ENCODE data around the gene CACNA1B. TPM values are rescaled to one million over a fixed set of nuclear protein-coding genes. Genes with fewer than 3 reads are reported as not detected.
A peak's percentile ranks its signal among the peaks of the same experiment; 100 is the strongest.
"Not testable (repeated sequence)": the region's sequence is repeated elsewhere in the genome, so short reads cannot be mapped to it uniquely, and the experiment has no call there.

The CACNA1B gene
- total RNA-seq = not detected in 2 replicates

DNA sequence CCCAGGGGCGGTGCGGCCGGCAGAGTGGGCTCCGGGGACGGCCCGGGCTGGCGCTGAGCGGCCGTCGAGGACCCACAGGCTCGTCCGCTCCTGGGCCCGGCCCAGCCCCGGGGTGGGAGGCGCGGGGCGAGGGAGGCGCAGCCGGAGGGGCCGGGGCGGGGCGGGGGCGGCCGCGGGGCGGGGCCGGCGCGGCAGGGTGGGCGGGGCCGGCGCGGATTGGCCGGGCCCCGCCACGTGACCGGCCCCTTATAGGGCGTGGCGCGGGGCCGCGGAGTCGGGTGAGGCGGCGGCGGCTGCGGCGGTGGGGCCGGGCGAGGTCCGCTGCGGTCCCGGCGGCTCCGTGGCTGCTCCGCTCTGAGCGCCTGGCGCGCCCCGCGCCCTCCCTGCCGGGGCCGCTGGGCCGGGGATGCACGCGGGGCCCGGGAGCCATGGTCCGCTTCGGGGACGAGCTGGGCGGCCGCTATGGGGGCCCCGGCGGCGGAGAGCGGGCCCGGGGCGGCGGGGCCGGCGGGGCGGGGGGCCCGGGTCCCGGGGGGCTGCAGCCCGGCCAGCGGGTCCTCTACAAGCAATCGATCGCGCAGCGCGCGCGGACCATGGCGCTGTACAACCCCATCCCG lies at the start of gene CACNA1B:
TSS of gene CACNA1B (plus strand) at position 277 of the 617 bp plus-strand sequence. CDS start at position 429, 152 bp downstream.
- H3K36me3 Mint-ChIP-seq (ENCODE audit: low read depth); H3K27me3 Mint-ChIP-seq; intact Hi-C loops (cut with micrococcal nuclease); DNase-seq; H3K27ac Mint-ChIP-seq; H3K9me3 Mint-ChIP-seq; H3K4me1 Mint-ChIP-seq: not testable (repeated sequence)
- peak within 1 kb of the TSS; percentile 31 for H3K4me3 Mint-ChIP-seq

GRCh38 chr9:137827908-137828526 lies 49.6 kb upstream of the CACNA1B start:
- no peak for DNase-seq
- Mint-ChIP-seq H3K4me3 (no peak overlapping the region), H3K9me3 (no peaks in the 10 kb centered on the region), H3K36me3 (ENCODE audit: low read depth) (peaks cover 43% of the 10 kb centered on the region), H3K4me1 (no peaks in the 10 kb centered on the region), H3K27ac (no peak overlapping the region), H3K27me3 (no peaks in the 10 kb centered on the region)
- intact Hi-C loops (cut with micrococcal nuclease) = no loop called here

DNA sequence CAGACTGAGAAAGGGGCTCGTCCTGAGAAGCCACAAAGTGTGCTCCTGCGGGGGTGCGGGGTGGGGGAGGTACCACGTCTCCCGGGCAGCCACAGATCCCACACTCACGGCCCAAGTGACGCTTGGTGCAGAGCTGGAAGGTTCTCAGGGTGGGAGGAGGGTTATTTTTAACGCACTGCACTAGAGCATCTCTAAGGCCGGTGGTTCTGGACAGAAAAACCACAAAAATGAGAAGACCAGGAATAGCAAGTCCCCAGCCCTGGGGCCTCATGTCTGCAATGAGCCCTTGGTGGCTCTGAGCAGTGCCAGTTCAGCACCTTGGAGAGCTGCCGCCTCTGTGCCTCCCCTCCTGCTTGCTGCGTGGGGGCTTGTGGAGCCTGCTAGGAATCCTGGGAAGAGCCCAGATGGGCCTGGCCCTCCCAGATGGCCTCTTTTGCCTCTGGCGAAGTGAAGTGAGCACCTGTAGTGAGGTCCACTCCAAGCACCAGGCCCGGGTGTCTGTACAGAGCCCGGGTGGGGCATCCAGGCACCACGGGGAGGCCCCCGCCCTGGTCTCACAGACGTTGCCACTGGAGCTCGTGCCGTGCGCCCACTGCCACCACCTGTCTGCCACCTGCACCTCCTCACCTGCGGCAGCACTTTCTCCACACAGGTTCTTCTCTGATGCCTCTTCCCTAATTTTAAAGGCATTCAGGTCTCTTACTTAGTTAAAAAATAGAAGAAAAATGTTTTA lies 48.9 kb upstream of the CACNA1B start:
- Mint-ChIP-seq H3K4me3 (no peak overlapping the region), H3K4me1 (no peaks in the 10 kb centered on the region), H3K36me3 (ENCODE audit: low read depth) (peaks cover 43% of the 10 kb centered on the region), H3K27ac (no peak overlapping the region), H3K27me3 (no peaks in the 10 kb centered on the region), H3K9me3 (no peaks in the 10 kb centered on the region)
- intact Hi-C loops (cut with micrococcal nuclease) = no loop called here
- DNase-seq = peak; percentile 69

DNA sequence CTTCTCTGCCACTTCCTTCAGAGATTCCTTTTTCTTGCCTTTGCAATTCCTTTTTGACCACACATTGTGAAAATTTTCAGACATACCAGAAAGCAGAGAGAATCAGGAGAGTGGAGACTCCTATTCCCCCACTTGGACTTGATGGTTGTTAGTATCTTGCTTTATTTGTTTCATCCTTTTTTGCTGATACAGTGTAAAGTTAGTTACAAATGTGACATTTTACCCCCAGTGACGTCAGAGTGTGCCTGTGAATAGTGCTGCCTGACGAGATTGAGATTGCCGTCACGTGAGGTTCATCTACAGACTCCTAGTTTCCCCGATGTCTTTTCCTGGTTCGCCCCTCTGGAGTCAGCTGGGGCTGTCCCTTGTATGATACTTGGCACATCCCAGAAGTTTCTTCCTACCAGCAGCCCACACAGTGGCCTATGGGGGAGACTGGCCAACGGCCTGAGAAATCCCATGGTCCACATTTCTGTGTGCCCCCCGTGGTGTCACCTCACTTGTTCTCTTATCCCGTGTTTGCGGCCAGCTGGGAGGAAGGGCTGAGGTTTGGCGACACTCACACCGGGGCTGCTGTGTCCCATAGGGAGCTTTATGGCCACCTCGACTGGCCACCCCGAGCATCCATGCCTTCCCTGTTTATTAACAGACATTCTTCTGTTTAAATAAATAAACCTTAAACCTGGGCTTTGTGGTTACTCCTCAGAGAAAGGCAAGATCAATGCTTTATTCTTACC lies 48.2 kb upstream of the CACNA1B start:
- DNase-seq = no peak
- Mint-ChIP-seq H3K9me3 (no peaks in the 10 kb centered on the region), H3K36me3 (ENCODE audit: low read depth) (peaks cover 37% of the 10 kb centered on the region), H3K27me3 (no peaks in the 10 kb centered on the region), H3K4me1 (no peaks in the 10 kb centered on the region), H3K4me3 (no peak overlapping the region), H3K27ac (no peak overlapping the region)
- intact Hi-C loops (cut with micrococcal nuclease) = no loop called here

DNA sequence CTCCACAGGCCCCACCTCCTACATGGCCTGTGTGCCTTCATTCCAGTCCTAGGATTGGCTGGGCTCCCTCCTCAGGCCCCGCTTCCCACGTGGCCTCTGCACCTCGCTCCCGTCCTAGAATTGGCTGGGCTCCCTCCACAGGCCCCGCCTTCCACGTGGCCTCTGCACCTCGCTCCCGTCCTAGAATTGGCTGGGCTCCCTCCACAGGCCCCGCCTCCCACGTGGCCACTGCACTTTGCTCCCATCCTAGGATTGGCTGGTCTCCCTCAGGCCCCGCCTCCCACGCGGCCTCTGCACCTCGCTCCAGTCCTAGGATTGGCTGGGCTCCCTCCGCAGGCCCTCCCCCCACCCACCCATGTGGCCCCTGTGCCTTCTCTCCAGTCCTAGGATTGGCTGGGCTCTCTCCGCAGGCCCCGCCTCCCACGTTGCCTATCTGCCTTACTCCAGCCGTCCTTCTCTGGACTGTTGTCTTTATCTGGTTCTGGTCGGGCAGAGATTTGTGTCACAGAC lies 45.3 kb upstream of the CACNA1B start:
- Mint-ChIP-seq H3K9me3 (no peaks in the 10 kb centered on the region), H3K4me3 (no peak overlapping the region), H3K27ac (no peak overlapping the region), H3K36me3 (ENCODE audit: low read depth) (peaks cover 19% of the 10 kb centered on the region), H3K4me1 (no peaks in the 10 kb centered on the region), H3K27me3 (no peaks in the 10 kb centered on the region)
- DNase-seq = no peak
- intact Hi-C loops (cut with micrococcal nuclease) = no loop called here

GRCh38 chr9:137832830-137833590 lies 44.6 kb upstream of the CACNA1B start:
- Mint-ChIP-seq H3K27me3 (no peaks in the 10 kb centered on the region), H3K36me3 (ENCODE audit: low read depth) (peaks cover 18% of the 10 kb centered on the region), H3K27ac (no peak overlapping the region), H3K4me1 (no peaks in the 10 kb centered on the region), H3K9me3 (no peaks in the 10 kb centered on the region), H3K4me3 (no peak overlapping the region)
- intact Hi-C loops (cut with micrococcal nuclease) = no loop called here
- DNase-seq = no peak

DNA sequence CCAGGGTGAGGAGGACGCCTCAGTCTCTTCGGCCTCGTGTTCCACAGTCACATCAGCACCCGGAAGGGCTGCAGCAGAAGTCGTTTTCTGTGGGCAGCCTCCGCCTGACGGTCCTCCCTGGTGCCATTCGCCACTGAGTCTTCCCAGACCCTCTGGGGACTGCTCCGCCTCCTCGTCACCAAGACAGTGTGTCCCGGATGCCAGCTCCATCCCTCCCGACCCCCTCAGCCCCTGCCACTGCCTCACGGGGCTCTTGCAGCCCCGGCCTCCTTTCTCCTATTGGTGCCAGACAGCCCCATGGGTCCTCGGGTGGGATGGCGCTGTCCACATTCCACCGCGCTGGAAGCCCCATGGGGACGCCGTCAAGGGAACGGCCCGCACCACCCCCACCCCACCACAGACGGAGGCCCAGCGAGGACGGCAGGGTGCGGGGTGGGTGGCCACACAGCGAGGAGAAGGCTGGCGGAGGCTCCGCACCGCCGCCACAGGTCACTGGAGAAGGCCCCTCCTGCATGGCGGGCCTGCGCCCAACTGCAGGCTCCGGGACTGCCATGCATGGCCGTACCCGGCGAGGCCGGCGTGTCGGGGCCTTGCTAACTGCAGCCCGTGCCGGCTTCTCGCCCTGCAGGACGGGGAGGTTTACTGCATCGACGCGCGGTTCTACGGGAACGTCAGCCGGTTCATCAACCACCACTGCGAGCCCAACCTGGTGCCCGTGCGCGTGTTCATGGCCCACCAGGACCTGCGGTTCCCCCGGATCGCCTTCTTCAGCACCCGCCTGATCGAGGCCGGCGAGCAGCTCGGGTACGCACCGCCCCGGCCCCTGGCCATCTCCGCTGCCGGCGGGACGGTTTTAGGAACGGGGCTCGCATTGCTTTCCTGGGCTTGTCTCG lies 43.6 kb upstream of the CACNA1B start:
- H3K9me3 Mint-ChIP-seq = no peaks in the 10 kb centered on the region
- H3K27me3 Mint-ChIP-seq = no peaks in the 10 kb centered on the region
- H3K4me1 Mint-ChIP-seq = no peaks in the 10 kb centered on the region
- peaks cover 18% of the 10 kb centered on the region for H3K36me3 Mint-ChIP-seq (ENCODE audit: low read depth)
- H3K4me3 Mint-ChIP-seq = no peak overlapping the region
- intact Hi-C loops (cut with micrococcal nuclease) = no loop called here
- no peak overlapping the region for H3K27ac Mint-ChIP-seq
- DNase-seq = no peak

- intact Hi-C loops (cut with micrococcal nuclease) = no loop called here
- no peaks in the 10 kb centered on the region for H3K4me1 Mint-ChIP-seq
These were observed 42.6 kb upstream of the CACNA1B start for GRCh38 chr9:137834846-137835546.

GRCh38 chr9:137836151-137836830 lies 41.3 kb upstream of the CACNA1B start:
- H3K27ac Mint-ChIP-seq = no peak overlapping the region
- H3K27me3 Mint-ChIP-seq = no peaks in the 10 kb centered on the region
- DNase-seq = peak; percentile 50
- no peaks in the 10 kb centered on the region for H3K4me1 Mint-ChIP-seq
- intact Hi-C loops (cut with micrococcal nuclease) = no loop called here
- no peak overlapping the region for H3K4me3 Mint-ChIP-seq
- H3K36me3 Mint-ChIP-seq (ENCODE audit: low read depth) = peaks cover 14% of the 10 kb centered on the region
- H3K9me3 Mint-ChIP-seq = no peaks in the 10 kb centered on the region

More at GRCh38 chr9:137834846-137835546, 42.6 kb upstream of the CACNA1B start:
- Mint-ChIP-seq H3K4me3 (no peak overlapping the region), H3K9me3 (no peaks in the 10 kb centered on the region), H3K27ac (no peak overlapping the region), H3K27me3 (no peaks in the 10 kb centered on the region), H3K36me3 (ENCODE audit: low read depth) (peaks cover 16% of the 10 kb centered on the region)
- no peak for DNase-seq

DNA sequence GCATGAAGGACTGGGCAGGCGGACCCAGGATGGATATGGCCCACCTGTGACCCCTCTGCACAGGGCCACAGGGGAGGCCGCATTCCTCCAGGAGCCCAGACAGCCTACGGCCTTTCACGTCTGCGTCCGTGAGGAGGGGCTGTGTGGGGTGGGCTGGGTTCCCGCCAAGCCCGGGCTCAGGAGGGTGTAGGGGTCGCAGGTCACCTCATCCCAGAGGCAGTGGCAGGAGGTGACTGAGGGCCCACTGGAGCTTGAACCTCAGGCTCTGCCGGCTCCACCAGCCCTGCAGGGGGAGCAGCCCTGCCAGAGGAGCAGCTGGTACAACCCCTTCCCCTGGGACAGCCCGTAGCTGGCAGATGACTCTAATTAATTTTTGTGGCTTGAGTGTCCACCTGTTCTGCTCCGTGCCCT lies 40.7 kb upstream of the CACNA1B start:
- Mint-ChIP-seq H3K9me3 (no peaks in the 10 kb centered on the region), H3K36me3 (ENCODE audit: low read depth) (peaks cover 11% of the 10 kb centered on the region), H3K27me3 (no peaks in the 10 kb centered on the region), H3K4me1 (no peaks in the 10 kb centered on the region), H3K4me3 (no peak overlapping the region), H3K27ac (no peak overlapping the region)
- intact Hi-C loops (cut with micrococcal nuclease) = no loop called here
- DNase-seq = no peak

DNA sequence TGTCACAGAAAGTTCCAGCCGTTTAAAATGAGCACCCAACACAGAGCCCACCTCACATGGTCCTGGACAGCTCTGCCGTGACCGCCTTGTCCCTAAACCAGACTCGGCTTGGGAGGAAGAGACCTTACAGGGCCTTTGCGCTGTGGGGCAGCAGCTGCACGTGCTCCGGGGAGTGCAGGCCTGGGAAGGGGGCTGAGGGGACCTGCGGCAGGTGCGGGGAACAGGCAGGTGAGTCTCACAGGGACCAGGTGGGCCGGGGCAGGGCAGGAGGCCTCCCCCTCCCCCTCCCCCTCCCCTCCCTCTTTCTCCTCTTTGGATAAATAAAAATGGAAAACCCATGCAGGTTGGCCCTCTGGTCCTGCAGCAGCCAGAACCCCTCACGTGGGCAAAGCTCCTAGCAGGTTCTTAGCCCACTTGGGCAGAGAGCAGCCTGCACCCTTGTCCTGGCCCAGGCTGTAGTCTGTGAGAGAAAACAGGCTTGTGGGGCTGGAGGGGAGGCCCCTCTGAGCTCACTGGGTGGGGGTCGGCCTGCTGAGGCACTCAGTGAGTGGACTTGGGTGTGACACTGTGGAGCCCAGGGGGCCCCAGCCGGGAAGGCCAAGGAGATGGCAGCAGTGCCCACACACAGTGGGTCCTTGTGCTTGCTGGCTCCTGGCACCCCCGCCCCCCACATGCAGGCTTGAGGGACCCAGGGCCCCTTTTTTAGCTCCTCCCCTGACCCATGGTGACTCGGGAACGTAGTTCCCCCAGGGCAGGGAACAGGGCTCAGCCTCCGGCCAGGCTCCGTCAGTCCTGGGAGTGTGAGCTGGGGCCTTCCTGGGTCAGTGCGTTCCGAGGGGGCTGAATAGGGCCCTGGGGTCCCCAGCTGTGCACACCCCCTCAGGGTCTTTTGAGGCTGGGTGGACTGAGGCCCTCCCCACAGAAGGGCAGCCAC lies 40.0 kb upstream of the CACNA1B start:
- Mint-ChIP-seq H3K27ac (no peak overlapping the region), H3K4me3 (no peak overlapping the region), H3K9me3 (no peaks in the 10 kb centered on the region), H3K4me1 (no peaks in the 10 kb centered on the region), H3K27me3 (no peaks in the 10 kb centered on the region), H3K36me3 (ENCODE audit: low read depth) (peaks cover 10% of the 10 kb centered on the region)
- DNase-seq = no peak
- intact Hi-C loops (cut with micrococcal nuclease) = no loop called here

Data from activated CD4-positive, alpha-beta T cell treated with anti-CD3 and anti-CD28 coated beads, Interleukin-2, amount 10 ng/mL, durations not matched to agents 24 days and 14 days (primary cell).